GM21529 (cell line): ENCODE data around the gene BIK.

Source experiments
- ATAC-seq: cut with Tn5 transposase; IDR thresholded peaks from one replicate; pipeline ENCODE4 v1.9.1; 2021; ENCODE audit not compliant: unreplicated experiment

Gene BIK

GRCh38 chr22:43110444-43110926 lies at the start of gene BIK:
Gene BIK (plus strand): TSS chr22:43110750. CDS start chr22:43124023, 13,273 bp downstream.
- peak; percentile 38 for ATAC-seq

DNA sequence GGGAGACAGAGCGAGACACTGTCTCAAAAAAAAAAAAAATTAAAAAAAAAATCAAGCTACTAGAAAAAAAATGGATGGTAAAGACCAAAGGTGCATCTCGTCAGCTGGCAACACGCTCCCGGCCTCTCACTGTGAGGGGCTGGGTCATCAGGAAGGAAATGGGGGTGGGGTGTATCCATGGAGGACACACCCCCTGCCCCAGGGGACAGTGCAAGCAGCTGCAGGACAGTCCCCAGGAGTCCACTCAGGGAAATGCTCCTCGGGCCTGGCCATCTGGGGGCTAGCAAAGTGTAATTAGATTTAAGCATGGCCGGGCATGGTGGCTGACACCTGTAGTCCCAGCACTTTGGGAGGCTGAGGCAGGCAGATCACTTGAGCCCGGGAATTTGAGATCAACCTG lies 44.4 kb upstream of the BIK start:
- no peak for ATAC-seq

- no peak for ATAC-seq
Observed at GRCh38 chr22:43066844-43067385, 43.6 kb upstream of the BIK start.

GRCh38 chr22:43077121-43077877 lies 33.3 kb upstream of the BIK start:
- ATAC-seq, result no peak

- no peak for ATAC-seq
Observed at GRCh38 chr22:43078522-43078921, 32.0 kb upstream of the BIK start.

DNA sequence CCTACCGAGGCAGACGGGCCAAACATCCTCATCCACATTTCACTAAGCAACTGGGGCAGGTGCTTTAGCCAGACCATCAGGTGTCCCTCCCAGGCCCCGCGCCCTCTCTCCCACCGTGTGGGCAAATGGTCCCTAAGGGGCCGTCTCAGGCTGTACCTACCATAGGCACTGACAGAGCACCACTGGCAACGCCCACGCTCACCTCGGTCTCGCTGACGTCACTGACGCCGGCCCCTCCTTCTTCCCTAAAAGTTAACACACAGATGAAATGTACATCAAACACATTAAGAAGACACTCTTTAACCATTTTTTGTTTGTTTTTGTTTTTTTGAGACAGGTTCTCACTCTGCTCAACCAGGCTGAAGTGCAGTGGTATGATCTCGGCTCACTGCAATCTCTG lies 30.8 kb upstream of the BIK start:
- no peak for ATAC-seq

- ATAC-seq, result no peak
Observed at GRCh38 chr22:43080616-43081015, 29.9 kb upstream of the BIK start.

- ATAC-seq, result no peak
Observed at GRCh38 chr22:43081968-43082367, 28.6 kb upstream of the BIK start.

GRCh38 chr22:43085658-43086606 lies 24.6 kb upstream of the BIK start:
- no peak for ATAC-seq

DNA sequence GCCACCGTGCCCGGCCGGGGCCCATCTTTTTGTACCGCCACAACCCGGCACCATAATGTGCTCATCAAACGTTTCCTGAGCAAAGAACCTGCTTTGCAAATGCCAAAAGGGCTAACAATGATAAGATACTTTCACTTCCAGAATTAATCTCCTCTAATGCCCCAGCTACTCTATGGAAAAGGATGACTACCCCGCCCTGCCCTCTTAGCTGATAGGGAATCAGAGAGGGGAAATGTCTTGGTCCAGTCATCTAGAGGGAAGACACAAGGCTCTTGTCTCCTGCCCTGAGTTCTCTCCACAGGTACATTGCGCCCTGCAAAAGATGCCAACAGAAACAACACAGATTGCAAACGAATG lies 21.9 kb upstream of the BIK start:
- ATAC-seq, result no peak

DNA sequence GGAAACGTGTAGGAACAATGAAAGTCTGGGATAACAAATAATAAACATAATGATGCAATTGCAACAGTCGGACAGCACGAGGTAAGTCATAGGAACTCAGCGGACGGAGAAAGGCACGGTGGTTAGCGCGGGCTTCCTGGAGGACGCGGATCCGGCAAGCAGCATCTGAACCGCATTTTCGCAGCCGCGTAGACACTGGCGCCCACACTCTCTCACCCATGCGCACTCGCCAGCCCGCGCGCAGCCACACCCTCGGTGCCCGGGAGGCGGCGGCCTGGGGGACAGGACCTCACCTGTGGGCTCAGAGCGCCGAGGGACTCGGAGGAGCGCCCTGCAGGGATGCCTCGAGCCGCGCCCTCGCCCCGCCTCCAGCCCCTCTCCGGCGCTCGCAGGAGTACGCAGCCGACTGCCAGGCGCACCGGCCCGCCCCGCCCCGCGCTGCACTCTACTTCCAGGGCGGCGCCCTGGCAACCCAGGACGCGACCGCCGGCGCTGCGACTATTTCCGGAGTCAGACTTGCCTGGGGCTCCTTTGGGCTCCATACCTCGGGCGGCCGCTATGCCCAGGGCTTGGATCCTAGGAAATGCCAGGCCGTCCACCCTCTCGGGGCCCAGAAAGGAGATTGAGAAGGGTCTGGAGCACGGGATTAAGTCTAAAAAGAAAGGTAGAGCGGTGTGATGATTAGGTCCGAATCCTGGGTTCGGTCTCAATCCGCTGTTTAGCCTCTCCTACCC lies 21.4 kb upstream of the BIK start, which contains the start of gene TTLL1:
TTLL1 (minus strand) TSS at position 408 of the 734 bp plus-strand sequence. CDS start 13,805 bp downstream, outside the sequence.
- peak; percentile 87 for ATAC-seq

GRCh38 chr22:43090130-43090789 lies 20.3 kb upstream of the BIK start:
- ATAC-seq, result no peak

GRCh38 chr22:43092085-43092484 lies 18.5 kb upstream of the BIK start:
- ATAC-seq, result no peak

DNA sequence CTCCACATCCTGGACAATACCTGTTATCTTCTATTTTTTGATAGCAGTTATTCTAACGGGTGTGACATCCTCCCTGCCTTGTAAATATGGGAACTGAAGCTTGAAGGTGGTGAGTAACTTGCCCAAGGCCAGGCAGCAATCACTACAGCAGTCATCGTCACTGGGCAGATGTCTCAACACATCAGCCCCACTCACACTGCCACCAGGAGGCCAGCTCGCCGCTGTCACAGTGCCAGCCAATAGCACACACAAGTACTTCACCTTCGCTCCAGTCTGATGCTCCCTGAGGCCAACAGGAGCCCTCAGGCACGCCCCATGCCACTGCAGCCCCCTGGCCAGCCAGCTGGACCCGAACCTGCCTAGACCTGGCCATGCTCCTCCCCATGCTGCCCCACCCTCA lies 16.5 kb upstream of the BIK start:
- no peak for ATAC-seq

DNA sequence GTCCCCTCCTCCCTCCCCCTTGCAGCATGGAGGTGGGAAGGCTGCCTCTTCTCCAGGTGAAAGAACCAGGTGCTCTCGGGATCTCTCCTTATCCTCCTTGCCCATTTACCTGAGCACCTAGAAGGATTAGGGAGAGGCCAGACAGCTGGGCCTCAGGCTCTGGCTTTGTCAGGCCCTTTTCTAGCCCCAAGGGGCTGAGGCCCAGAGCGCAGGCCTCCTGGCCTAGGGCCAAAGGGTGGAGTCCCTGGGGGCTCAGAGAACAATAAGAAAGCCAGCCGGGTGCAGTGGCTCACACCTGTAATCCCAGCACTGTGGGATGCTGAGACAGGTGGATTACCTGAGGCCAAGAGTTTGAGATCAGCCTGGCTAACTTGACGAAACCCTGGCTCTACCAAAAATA lies 16.0 kb upstream of the BIK start:
- ATAC-seq, result no peak

DNA sequence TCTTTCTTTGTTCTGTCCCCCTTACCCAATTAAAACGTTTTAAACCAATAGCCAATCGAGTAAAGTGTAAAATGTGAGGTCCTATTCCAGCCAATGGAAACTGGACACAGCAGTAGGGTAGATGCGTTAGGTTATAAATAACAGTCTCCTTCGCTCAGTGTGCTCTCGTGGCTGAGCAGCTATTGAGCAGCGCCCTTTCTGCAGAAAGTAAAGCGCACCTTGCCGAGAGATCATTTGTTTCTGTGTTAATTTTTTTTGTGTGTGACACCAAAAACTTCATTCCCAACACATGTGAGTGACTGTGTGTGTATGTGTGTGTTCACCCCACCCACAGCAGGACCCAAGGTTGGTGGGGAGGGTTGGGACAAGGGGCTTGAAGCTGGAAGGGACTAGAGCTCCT lies 14.1 kb upstream of the BIK start:
- ATAC-seq, result no peak

GRCh38 chr22:43098356-43098755 lies 12.2 kb upstream of the BIK start:
- ATAC-seq, result no peak

GRCh38 chr22:43099095-43099494 lies 11.5 kb upstream of the BIK start:
- ATAC-seq, result no peak

- no peak for ATAC-seq
Observed at GRCh38 chr22:43100225-43100624, 10.3 kb upstream of the BIK start.

DNA sequence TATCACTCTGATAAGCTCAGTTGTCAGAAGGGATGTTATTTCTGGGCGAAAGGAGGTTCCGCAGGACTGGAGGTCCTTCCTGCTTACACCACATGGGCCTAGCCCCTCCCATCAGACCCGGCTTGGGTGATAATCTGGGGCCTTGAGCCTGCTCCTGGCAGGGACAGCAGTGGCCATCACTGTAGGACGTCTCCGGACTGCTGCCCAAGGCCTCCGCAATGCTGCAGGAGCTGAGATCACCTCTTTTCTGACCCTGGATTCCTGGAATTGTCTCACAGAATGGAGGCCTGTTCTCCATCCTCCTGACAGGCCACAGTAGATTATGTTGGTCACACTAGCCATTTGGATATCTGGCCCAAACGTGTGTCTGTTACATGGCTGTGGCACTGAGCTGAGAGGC lies 9.2 kb upstream of the BIK start:
- ATAC-seq, result no peak
